Prostate gland (tissue), 2 donors: ENCODE results near the gene CAPRIN2.

Experiments
- POLR2A ChIP-seq: fragments of 450-650 bp; IDR thresholded peaks from one replicate; pipeline ENCODE4 v1.6.1; 2016; ENCODE audit warnings: antibody characterized with exemption, mild to moderate bottlenecking
- POLR2AphosphoS5 ChIP-seq: sonication (generic); formaldehyde crosslinking; IDR thresholded peaks from one replicate; pipeline ENCODE4 v1.6.1; 2017; ENCODE audit warnings: antibody characterized with exemption
- TF ChIP-seq, protein P1 (sequence below), 4 experiments: fragments of 200-600 bp in 2 of 4; fragments of 450-650 bp in 2 of 4; sonication (generic) in 2 of 4; IDR thresholded peaks; 1 replicate in 3 of 4; 2 replicates in 1 of 4; pipeline ENCODE4 v1.5.1; 2016 to 2019; ENCODE audit warnings: antibody characterized with exemption in 4 of 4, mild to moderate bottlenecking in 2 of 4, moderate library complexity in 2 of 4

- TF ChIP-seq, protein P1, sequence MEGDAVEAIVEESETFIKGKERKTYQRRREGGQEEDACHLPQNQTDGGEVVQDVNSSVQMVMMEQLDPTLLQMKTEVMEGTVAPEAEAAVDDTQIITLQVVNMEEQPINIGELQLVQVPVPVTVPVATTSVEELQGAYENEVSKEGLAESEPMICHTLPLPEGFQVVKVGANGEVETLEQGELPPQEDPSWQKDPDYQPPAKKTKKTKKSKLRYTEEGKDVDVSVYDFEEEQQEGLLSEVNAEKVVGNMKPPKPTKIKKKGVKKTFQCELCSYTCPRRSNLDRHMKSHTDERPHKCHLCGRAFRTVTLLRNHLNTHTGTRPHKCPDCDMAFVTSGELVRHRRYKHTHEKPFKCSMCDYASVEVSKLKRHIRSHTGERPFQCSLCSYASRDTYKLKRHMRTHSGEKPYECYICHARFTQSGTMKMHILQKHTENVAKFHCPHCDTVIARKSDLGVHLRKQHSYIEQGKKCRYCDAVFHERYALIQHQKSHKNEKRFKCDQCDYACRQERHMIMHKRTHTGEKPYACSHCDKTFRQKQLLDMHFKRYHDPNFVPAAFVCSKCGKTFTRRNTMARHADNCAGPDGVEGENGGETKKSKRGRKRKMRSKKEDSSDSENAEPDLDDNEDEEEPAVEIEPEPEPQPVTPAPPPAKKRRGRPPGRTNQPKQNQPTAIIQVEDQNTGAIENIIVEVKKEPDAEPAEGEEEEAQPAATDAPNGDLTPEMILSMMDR (IDR thresholded peaks at IDR 0.05) = no peak
- TF ChIP-seq POLR2A (no peak), POLR2AphosphoS5 (no peak)
Observed at GRCh38 chr12:30692470-30692869, 62.3 kb downstream of the CAPRIN2 start.
